ENCODE data around the gene MIDN.

GRCh38 chr19:1289686-1290025 lies 41.3 kb downstream of the MIDN start:
- TF ChIP-seq ZNF274 (IDR thresholded peaks at IDR 0.05; ENCODE audit: low read depth, low read length) (no peak), YY1 (IDR thresholded peaks at IDR 0.05; ENCODE audit: insufficient read depth, insufficient read length) (no peak), SUZ12 (IDR thresholded peaks at IDR 0.05; ENCODE audit: extremely low read depth, insufficient read depth, insufficient read length) (no peak)
